ENCODE results near the gene GET3.

DNA sequence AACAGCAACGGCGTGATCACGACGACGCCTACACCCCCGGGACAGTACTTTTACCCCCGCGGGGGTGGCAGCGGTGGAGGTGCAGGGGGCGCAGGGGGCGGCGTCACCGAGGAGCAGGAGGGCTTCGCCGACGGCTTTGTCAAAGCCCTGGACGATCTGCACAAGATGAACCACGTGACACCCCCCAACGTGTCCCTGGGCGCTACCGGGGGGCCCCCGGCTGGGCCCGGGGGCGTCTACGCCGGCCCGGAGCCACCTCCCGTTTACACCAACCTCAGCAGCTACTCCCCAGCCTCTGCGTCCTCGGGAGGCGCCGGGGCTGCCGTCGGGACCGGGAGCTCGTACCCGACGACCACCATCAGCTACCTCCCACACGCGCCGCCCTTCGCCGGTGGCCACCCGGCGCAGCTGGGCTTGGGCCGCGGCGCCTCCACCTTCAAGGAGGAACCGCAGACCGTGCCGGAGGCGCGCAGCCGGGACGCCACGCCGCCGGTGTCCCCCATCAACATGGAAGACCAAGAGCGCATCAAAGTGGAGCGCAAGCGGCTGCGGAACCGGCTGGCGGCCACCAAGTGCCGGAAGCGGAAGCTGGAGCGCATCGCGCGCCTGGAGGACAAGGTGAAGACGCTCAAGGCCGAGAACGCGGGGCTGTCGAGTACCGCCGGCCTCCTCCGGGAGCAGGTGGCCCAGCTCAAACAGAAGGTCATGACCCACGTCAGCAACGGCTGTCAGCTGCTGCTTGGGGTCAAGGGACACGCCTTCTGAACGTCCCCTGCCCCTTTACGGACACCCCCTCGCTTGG lies 55.0 kb downstream of the GET3 start:
- TF ChIP-seq, protein P1, sequence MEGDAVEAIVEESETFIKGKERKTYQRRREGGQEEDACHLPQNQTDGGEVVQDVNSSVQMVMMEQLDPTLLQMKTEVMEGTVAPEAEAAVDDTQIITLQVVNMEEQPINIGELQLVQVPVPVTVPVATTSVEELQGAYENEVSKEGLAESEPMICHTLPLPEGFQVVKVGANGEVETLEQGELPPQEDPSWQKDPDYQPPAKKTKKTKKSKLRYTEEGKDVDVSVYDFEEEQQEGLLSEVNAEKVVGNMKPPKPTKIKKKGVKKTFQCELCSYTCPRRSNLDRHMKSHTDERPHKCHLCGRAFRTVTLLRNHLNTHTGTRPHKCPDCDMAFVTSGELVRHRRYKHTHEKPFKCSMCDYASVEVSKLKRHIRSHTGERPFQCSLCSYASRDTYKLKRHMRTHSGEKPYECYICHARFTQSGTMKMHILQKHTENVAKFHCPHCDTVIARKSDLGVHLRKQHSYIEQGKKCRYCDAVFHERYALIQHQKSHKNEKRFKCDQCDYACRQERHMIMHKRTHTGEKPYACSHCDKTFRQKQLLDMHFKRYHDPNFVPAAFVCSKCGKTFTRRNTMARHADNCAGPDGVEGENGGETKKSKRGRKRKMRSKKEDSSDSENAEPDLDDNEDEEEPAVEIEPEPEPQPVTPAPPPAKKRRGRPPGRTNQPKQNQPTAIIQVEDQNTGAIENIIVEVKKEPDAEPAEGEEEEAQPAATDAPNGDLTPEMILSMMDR (IDR thresholded peaks at IDR 0.05), result no peak
- TF ChIP-seq, protein P2, sequence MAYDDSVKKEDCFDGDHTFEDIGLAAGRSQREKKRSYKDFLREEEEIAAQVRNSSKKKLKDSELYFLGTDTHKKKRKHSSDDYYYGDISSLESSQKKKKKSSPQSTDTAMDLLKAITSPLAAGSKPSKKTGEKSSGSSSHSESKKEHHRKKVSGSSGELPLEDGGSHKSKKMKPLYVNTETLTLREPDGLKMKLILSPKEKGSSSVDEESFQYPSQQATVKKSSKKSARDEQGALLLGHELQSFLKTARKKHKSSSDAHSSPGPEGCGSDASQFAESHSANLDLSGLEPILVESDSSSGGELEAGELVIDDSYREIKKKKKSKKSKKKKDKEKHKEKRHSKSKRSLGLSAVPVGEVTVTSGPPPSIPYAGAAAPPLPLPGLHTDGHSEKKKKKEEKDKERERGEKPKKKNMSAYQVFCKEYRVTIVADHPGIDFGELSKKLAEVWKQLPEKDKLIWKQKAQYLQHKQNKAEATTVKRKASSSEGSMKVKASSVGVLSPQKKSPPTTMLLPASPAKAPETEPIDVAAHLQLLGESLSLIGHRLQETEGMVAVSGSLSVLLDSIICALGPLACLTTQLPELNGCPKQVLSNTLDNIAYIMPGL (CRISPR knock-in tag; IDR thresholded peaks at IDR 0.05), result peak; percentile 74; the same call in 1 of the 2 replicates
- TF ChIP-seq, protein P3, sequence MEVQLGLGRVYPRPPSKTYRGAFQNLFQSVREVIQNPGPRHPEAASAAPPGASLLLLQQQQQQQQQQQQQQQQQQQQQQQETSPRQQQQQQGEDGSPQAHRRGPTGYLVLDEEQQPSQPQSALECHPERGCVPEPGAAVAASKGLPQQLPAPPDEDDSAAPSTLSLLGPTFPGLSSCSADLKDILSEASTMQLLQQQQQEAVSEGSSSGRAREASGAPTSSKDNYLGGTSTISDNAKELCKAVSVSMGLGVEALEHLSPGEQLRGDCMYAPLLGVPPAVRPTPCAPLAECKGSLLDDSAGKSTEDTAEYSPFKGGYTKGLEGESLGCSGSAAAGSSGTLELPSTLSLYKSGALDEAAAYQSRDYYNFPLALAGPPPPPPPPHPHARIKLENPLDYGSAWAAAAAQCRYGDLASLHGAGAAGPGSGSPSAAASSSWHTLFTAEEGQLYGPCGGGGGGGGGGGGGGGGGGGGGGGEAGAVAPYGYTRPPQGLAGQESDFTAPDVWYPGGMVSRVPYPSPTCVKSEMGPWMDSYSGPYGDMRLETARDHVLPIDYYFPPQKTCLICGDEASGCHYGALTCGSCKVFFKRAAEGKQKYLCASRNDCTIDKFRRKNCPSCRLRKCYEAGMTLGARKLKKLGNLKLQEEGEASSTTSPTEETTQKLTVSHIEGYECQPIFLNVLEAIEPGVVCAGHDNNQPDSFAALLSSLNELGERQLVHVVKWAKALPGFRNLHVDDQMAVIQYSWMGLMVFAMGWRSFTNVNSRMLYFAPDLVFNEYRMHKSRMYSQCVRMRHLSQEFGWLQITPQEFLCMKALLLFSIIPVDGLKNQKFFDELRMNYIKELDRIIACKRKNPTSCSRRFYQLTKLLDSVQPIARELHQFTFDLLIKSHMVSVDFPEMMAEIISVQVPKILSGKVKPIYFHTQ (CRISPR knock-in tag; IDR thresholded peaks at IDR 0.05), result no peak
